ENCODE data around the gene HECA. TPM values are rescaled to one million over a fixed set of nuclear protein-coding genes. Genes with fewer than 3 reads are reported as not detected.
A peak's percentile ranks its signal among the peaks of the same experiment; 100 is the strongest.
"Not testable (repeated sequence)": the region's sequence is repeated elsewhere in the genome, so short reads cannot be mapped to it uniquely, and the experiment has no call there.

The HECA gene
- total RNA-seq, 1 experiment from 2014 or later, result 14.2 TPM

DNA sequence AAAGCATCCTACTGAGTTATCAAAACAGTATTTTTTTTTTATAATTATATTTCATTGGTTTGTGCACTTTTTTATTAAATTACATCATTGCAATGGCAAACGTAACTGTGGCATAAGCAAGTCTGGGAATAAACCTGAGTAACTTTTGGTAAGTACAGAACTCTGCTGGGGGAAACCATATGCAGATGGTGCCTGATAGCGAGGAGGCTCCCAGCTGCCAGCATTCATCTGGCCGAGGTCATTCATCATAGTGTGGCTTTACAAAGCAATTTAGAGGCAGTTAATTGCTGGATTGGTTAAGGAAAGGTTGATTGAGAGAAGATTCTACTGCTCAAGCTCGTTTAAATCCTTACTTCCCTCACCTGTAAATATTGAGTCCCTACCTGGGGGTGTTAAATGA, 52.6 kb downstream of the HECA start:
- no peak for DNase-seq (ENCODE audit: low spot score)
- in situ Hi-C loops (cut with HindIII; ENCODE audit: low sequenced_read_pairs), result no loop called here

DNA sequence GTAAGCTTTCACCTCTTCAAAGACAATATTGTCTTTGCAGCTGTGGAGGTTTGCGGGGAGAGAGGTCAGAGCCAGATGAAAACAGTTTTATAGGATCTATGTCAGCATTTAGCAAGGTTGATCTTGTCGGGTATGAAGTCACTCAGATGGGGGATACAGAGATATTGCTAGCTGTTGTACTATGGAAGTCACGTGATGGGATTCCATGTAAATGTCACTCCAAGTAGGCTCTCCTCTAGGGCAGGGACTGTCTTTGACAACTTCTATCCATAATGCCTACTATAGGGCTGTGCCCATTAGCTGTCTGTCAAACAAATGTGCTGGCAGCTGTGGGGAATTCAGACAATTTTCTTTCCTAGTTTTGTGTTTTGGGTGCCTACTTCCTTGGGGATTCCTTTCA, 54.8 kb downstream of the HECA start:
- DNase-seq (ENCODE audit: low spot score), result no peak
- in situ Hi-C loops (cut with HindIII; ENCODE audit: low sequenced_read_pairs), result no loop called here

DNA sequence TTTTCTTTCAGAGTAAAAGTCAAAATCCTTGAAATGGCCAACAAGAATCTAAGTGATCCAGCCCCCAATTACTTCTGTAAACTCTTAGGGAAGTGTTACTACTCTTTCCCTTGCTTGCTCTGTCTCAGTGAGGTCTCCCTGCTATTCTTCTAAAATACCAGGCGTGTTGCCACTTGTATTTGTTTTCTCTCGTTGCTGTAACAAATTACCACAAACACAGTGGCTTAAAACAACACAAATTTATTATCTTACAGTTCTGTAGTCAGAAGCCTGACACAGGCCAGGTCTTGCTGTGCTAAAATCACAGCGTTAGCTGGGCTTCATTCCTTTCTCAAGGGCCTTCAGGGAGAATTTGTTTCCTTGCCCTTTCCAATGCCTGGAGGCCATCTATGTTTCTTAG, 59.9 kb downstream of the HECA start:
- in situ Hi-C loops (cut with HindIII; ENCODE audit: low sequenced_read_pairs), result no loop called here
- DNase-seq (ENCODE audit: low spot score), result no peak

DNA sequence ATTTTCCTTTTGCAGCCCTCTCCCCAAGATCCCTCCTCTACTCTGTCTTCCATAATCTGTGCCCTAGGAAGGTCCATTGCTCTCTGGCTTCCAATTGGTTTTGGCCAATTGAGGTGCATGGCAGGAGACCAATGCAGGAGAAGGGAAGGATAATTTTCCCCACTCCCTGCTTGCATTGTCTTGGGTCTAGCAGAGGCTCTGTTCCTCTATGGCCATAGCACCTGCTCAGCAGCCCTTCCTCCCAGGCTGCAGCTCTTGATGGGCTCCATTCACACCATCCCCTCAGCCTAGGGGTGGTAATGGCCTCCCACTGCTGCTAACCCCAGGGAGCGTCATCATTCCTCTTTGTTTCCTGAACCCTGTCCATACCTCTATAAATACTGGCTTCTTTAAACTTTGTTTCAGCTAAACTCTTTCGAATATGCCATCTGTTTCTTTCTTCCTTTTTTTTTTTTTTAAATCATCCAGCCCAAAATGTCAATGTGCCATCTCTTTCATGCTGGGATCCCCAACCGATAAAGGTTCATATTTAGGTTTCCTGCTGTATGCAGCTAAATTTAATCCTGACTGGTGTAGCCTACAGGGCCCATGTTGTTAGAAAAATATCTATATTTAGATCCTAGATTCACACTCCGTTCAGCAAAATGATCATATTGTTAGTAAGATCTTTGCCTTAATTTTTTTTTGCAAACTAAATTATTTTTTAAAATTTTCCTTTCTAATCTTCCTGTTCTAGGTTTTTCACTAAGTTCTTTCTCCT, 63.8 kb downstream of the HECA start:
- no peak for DNase-seq (ENCODE audit: low spot score)
- in situ Hi-C loops (cut with HindIII; ENCODE audit: low sequenced_read_pairs), result no loop called here

DNA sequence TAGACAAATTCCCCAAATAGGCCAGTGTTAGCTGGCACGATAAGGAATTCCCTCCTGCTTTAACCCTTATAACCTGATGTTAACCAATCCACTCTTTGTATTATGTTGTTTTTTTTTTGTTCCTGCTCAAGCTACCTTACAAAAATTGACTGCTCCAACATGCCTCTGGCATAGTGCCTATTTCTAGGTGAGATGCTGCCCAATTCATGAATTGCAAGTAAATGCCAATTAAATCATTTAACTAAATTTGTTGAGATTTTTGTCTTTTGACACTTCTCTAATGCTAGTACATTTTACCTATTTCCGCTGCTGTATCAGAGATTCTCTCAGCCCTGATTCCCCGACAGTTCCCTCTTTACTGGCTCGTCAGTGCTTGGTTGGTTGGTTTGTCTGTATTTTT, 66.5 kb downstream of the HECA start:
- in situ Hi-C loops (cut with HindIII; ENCODE audit: low sequenced_read_pairs), result no loop called here
- no peak for DNase-seq (ENCODE audit: low spot score)

DNA sequence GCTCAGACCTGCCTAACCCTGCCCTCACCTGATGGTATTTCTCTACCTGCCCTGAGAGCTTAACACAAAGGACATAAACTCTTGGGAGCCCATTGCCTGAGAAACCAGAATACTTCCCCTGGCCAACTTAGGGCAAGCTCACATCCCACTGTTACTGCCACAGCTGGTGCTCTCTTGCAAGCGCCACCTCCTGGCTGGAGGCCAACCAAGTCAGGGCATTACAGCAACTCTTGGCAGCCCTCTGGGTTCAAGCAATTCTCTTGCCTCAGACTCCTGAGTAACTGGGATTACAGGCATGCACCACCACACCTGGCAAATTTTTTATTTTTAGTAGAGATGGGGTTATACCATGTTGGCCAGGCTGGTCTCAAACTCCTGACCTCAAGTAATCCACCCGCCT, 70.1 kb downstream of the HECA start:
- in situ Hi-C loops (cut with HindIII; ENCODE audit: low sequenced_read_pairs), result no loop called here
- DNase-seq (ENCODE audit: low spot score), result no peak

DNA sequence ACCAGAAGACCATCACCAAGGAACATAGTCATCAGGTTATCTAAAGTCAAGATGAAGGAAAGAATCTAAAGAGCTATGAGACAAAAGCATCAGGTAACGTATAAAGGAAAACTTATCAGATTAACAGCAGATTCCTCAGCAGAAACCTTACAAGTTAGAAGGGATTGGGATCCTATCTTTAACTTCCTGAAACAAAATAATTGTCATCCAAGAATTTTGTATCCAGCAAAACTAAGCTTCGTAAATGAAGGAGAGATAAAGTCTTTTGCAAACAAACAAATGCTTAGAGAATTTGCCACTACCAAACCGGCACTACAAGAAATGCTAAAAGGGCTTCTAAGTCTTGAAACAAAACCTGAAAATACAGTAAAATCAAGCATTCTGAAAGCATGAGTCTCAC, 71.0 kb downstream of the HECA start:
- in situ Hi-C loops (cut with HindIII; ENCODE audit: low sequenced_read_pairs), result no loop called here
- no peak for DNase-seq (ENCODE audit: low spot score)

DNA sequence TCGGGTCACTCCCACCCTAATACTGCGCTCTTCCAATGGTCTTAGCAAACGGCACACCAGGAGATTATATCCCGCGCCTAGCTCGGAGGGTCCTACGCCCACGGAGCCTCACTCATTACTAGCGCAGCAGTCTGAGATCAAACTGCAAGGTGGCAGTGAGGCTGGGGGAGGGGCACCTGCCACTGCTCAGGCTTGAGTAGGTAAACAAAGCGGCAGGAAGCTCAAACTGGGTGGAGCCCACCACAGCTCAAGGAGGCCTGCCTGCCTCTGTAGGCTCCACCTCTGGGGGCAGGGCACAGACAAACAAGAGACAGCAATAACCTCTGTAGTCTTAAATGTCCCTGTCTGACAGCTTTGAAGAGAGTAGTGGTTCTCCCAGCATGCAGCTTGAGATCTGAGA, 75.9 kb downstream of the HECA start:
- in situ Hi-C loops (cut with HindIII; ENCODE audit: low sequenced_read_pairs); DNase-seq (ENCODE audit: low spot score): not testable (repeated sequence)

DNA sequence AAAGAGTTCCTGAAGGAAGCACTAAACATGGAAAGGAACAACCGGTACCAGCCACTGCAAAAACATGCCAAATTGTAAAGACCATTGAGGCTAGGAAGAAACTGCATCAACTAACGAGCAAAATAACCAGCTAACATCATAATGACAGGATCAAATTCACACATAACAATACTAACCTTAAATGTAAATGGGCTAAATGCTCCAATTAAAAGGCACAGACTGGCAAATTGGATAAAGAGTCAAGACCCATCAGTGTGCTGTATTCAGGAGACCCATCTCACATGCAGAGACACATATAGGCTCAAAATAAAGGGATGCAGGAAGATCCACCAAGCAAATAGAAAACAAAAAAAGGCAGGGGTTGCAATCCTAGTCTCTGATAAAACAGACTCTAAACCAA, 77.6 kb downstream of the HECA start:
- DNase-seq (ENCODE audit: low spot score); in situ Hi-C loops (cut with HindIII; ENCODE audit: low sequenced_read_pairs): not testable (repeated sequence)

DNA sequence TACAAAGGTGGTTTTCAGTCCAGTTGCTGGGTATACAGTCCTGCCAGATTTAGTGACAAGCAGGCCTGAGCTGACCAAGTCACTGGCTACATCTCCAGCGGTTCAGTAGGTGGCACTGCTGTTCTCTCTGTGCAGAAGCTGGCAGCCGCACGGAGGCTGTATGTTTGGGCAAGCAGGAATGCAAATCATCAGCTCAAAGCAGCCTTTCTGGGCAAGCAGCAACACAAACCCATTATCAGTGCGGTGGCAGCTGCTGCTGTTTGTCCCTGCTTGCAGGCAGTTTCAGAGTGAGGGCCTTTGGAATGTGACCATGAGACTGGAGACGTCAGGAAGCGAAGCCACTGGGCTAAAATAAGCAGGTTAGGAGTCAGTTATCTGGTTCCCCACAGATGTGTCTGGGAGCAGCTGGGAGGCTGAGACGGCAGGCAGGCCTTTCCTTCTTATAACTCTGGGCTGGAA, 84.4 kb downstream of the HECA start:
- in situ Hi-C loops (cut with HindIII; ENCODE audit: low sequenced_read_pairs), result no loop called here
- DNase-seq (ENCODE audit: low spot score), result peak; percentile 57

DNA sequence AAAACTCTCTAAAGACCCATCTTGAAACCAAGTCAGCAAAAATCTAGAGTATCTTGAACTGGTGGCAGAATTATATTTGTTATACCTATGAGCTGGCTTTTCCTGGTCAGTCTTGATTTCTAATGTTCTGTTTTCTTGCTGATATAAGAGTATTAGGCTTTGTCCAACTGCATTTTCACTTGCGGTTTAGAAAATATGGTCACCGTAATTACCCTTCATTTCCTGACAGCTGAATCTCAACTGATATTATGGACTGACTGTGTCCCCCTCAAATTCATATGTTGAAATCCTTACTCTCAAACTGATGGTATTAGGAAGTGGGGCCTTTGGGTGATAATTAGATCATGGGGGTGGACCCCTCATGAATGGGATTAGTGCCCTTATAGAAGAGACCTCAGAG, 84.9 kb downstream of the HECA start:
- in situ Hi-C loops (cut with HindIII; ENCODE audit: low sequenced_read_pairs), result no loop called here
- no peak for DNase-seq (ENCODE audit: low spot score)

DNA sequence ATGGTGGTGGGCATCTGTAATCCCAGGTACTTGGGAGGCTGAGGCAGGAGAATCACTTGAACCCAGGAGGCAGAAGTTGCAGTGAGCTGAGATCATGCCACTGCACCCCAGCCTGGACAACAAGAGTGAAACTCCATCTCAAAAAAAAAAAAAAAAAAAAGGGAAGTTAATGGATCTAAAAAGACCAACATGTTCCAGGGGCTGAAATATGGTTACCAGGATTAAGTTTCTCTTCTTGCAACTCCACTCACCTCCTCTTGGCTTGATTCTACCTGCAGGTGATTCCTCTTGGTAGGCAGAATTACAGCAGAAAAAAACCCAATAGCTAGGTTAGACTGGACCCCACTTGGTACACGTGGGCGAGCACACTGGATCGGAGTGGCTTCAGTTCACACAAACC, 93.5 kb downstream of the HECA start:
- in situ Hi-C loops (cut with HindIII; ENCODE audit: low sequenced_read_pairs); DNase-seq (ENCODE audit: low spot score): not testable (repeated sequence)

Other genes starting within 250 kb of the HECA start
- 38.8 and 46.0 TPM in 2 replicates for gene REPS1, start 146.8 kb upstream of the HECA start, total RNA-seq (2014; rRNA removed; shearing (Covaris generic))
- gene ABRACL, start 106.3 kb upstream of the HECA start, total RNA-seq (2014; rRNA removed; shearing (Covaris generic)), result 46.0 and 72.8 TPM in 2 replicates
- 0.03 TPM in 1 of 2 replicates, not detected in the other for gene TXLNB, start 156.9 kb downstream of the HECA start, total RNA-seq (2014; rRNA removed; shearing (Covaris generic))
- gene CITED2, start 239.6 kb downstream of the HECA start, total RNA-seq (2014; rRNA removed; shearing (Covaris generic)), result 237 and 287 TPM in 2 replicates